ENCODE measurements around the gene PLCH2.

- TF ChIP-seq POLR2A (IDR thresholded peaks at IDR 0.05) (no peak), CTCF (IDR thresholded peaks at IDR 0.05 in 4 of 5, conservative IDR thresholded peaks at IDR 0.05 in 1 of 5) (no peak)
These were observed 34.5 kb downstream of the PLCH2 start for GRCh38 chr1:2510366-2511155.
